Peyer's patch (tissue), 4 donors: ENCODE measurements around the gene BTG4.

ENCODE experiments used
- POLR2A ChIP-seq, 2 donors: fragments of 450-650 bp; IDR thresholded peaks; one replicate each; pipeline ENCODE4 v1.5.1; 2017; ENCODE audit warnings: antibody characterized with exemption in 2 of 2, mild to moderate bottlenecking in 2 of 2, moderate library complexity in 2 of 2
- TF ChIP-seq, protein P1 (sequence below), 6 experiments: fragments of 450-650 bp in 4 of 6; fragments of 200-600 bp in 2 of 6; sonication (generic) in 1 of 6; IDR thresholded peaks; one replicate each; pipeline ENCODE4 v1.5.1; 2017 to 2019; ENCODE audit warnings: antibody characterized with exemption in 6 of 6, mild to moderate bottlenecking in 3 of 6, moderate library complexity in 1 of 6

DNA sequence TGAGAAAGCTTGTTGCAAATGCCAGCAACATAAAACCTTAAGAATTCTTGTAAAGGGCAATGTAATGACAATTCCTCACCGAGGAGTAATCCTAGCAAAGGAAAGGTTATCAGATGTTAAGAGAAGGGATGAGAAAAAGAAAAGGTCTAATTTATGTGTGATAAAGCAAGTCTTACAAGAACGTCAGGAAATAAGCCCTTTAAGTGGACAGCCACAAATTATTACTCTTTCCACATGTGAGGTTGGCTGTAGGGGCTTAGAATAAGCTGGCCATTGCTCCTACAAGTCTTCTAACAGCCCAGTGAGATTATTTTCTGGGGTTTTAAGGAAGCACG, 37.6 kb upstream of the BTG4 start:
- TF ChIP-seq, protein P1, sequence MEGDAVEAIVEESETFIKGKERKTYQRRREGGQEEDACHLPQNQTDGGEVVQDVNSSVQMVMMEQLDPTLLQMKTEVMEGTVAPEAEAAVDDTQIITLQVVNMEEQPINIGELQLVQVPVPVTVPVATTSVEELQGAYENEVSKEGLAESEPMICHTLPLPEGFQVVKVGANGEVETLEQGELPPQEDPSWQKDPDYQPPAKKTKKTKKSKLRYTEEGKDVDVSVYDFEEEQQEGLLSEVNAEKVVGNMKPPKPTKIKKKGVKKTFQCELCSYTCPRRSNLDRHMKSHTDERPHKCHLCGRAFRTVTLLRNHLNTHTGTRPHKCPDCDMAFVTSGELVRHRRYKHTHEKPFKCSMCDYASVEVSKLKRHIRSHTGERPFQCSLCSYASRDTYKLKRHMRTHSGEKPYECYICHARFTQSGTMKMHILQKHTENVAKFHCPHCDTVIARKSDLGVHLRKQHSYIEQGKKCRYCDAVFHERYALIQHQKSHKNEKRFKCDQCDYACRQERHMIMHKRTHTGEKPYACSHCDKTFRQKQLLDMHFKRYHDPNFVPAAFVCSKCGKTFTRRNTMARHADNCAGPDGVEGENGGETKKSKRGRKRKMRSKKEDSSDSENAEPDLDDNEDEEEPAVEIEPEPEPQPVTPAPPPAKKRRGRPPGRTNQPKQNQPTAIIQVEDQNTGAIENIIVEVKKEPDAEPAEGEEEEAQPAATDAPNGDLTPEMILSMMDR (IDR thresholded peaks at IDR 0.05) = no peak
- TF ChIP-seq POLR2A (IDR thresholded peaks at IDR 0.05) = no peak
